SK-N-SH (cell line): ENCODE results near the gene CHD6. TPM values are rescaled to one million over a fixed set of nuclear protein-coding genes. Genes with fewer than 3 reads are reported as not detected.

Source experiments
- CTCF ChIA-PET: fragments of 300-600, 350-600 bp; formaldehyde crosslinking; extraction: SDS; loops from one replicate; lab custom pipeline; 2021; lab: Yijun Ruan, JAX
- POLR2A ChIA-PET: fragments of 350-600 bp; sonication (Branson Sonifier 250); formaldehyde crosslinking; extraction: SDS; loops from one replicate; lab custom pipeline; 2020; ENCODE audit warnings: antibody characterized with exemption, inconsistent platforms; lab: Yijun Ruan, JAX
- DNase-seq: peaks from one replicate; pipeline ENCODE4 v3.0.0; 2012
- H2AFZ ChIP-seq: fragments of 200-600 bp; sonication (generic); 2 replicates; pipeline ENCODE4 v1.8.1; 2016; ENCODE audit warnings: antibody characterized with exemption, mild to moderate bottlenecking, low read depth
- H3F3A ChIP-seq: fragments of 200-600 bp; sonication (generic); replicated peaks from 2 replicates; pipeline ENCODE3; 2016; ENCODE audit warnings: antibody characterized with exemption, mild to moderate bottlenecking; ENCODE audit not compliant: insufficient read depth
- H3K27ac ChIP-seq, 2 experiments: fragments of 200-500 bp in 1 of 2; fragments of 200-600 bp in 1 of 2; sonication (Bioruptor generic) in 1 of 2; sonication (generic), shearing (Covaris generic) in 1 of 2; 2 replicates each; pipeline versions ENCODE4 v1.5.1 to v1.6.1; 2014 to 2016; ENCODE audit warnings: low read depth in 2 of 2, inconsistent platforms in 1 of 2, low read length in 1 of 2, mild to moderate bottlenecking in 1 of 2, mixed read lengths in 1 of 2
- H3K27me3 ChIP-seq: fragments of 200-600 bp; sonication (generic), shearing (Covaris generic); 2 replicates; pipeline ENCODE4 v1.6.1; 2016; ENCODE audit warnings: mixed run types; ENCODE audit not compliant: insufficient read depth
- H3K36me3 ChIP-seq, 2 experiments: fragments of 200-500 bp in 1 of 2; fragments of 200-600 bp in 1 of 2; sonication (Bioruptor generic) in 1 of 2; sonication (generic) in 1 of 2; replicated peaks in 1 of 2; 2 replicates each; pipeline versions ENCODE3 to v1.5.1; 2014 to 2016; ENCODE audit warnings: low read length in 1 of 2, mild to moderate bottlenecking in 1 of 2; ENCODE audit not compliant: insufficient read depth in 2 of 2, control insufficient read depth in 1 of 2
- H3K4me1 ChIP-seq, 2 experiments: fragments of 200-500 bp in 1 of 2; fragments of 200-600 bp in 1 of 2; sonication (Bioruptor generic) in 1 of 2; sonication (generic), shearing (Covaris generic) in 1 of 2; 2 replicates each; pipeline versions ENCODE4 v1.5.1 to v1.6.1; 2014 to 2016; ENCODE audit warnings: low read depth in 1 of 2, low read length in 1 of 2, mixed run types in 1 of 2; ENCODE audit not compliant: insufficient read depth in 2 of 2, control insufficient read depth in 1 of 2
- H3K4me2 ChIP-seq: fragments of 200-600 bp; sonication (generic), shearing (Covaris generic); 2 replicates; pipeline ENCODE4 v1.6.1; 2017; ENCODE audit warnings: mixed run types
- H3K4me3 ChIP-seq, 2 experiments: fragments of 200-500 bp in 1 of 2; fragments of 200-600 bp in 1 of 2; sonication (Bioruptor generic) in 1 of 2; sonication (generic), shearing (Covaris generic) in 1 of 2; 2 replicates each; pipeline versions ENCODE4 v1.5.1 to v1.8.1; 2014 to 2016; ENCODE audit warnings: low read depth in 2 of 2, inconsistent platforms in 1 of 2, low read length in 1 of 2, mild to moderate bottlenecking in 1 of 2, mixed read lengths in 1 of 2, moderate library complexity in 1 of 2
- H3K79me2 ChIP-seq: fragments of 200-600 bp; sonication (generic); 2 replicates; pipeline ENCODE4 v1.8.1; 2017; ENCODE audit warnings: mild to moderate bottlenecking; ENCODE audit not compliant: insufficient read depth
- H3K9ac ChIP-seq: fragments of 200-600 bp; sonication (generic); 2 replicates; pipeline ENCODE4 v1.6.1; 2017; ENCODE audit warnings: mixed run types
- H3K9me2 ChIP-seq: fragments of 200-600 bp; sonication (generic); 2 replicates; pipeline ENCODE4 v1.6.1; 2017; ENCODE audit warnings: mixed run types
- H3K9me3 ChIP-seq: fragments of 200-600 bp; sonication (generic); 2 replicates; pipeline ENCODE4 v1.6.1; 2017; ENCODE audit warnings: mixed run types, mild to moderate bottlenecking, moderate library complexity
- H4K20me1 ChIP-seq: fragments of 200-600 bp; sonication (generic); 2 replicates; pipeline ENCODE4 v1.6.1; 2017; ENCODE audit warnings: mild to moderate bottlenecking, mixed run types; ENCODE audit not compliant: insufficient read depth
- EP300 ChIP-seq, 2 experiments: IDR thresholded peaks; 2 replicates each; pipeline versions ENCODE4 v1.4.0 to v1.6.1; 2012; ENCODE audit warnings: borderline replicate concordance in 1 of 2, low read depth in 1 of 2, low read length in 1 of 2
- EZH2phosphoT487 ChIP-seq: fragments of 200-600 bp; sonication (generic); IDR thresholded peaks from 2 replicates; pipeline ENCODE4 v1.6.1; 2017; ENCODE audit warnings: low read depth, mixed run types, mild to moderate bottlenecking, antibody characterized with exemption, moderate library complexity, borderline replicate concordance
- FOSL2 ChIP-seq: IDR thresholded peaks from 2 replicates; pipeline ENCODE4 v1.4.0; 2012; ENCODE audit warnings: low read depth, mild to moderate bottlenecking, moderate library complexity, borderline replicate concordance
- FOXJ3 ChIP-seq: sonication (generic); formaldehyde crosslinking; IDR thresholded peaks from 2 replicates; pipeline ENCODE4 v1.5.1; 2020; ENCODE audit warnings: mild to moderate bottlenecking, missing genetic modification reagents
- FOXM1 ChIP-seq: IDR thresholded peaks from 2 replicates; pipeline ENCODE4 v1.4.0; 2012; ENCODE audit warnings: low read depth, mild to moderate bottlenecking
- GABPA ChIP-seq: IDR thresholded peaks from 2 replicates; pipeline ENCODE4 v1.4.0; 2012; ENCODE audit warnings: low read depth, mild to moderate bottlenecking
- MEF2A ChIP-seq: IDR thresholded peaks from 2 replicates; pipeline ENCODE4 v1.4.0; 2012; ENCODE audit warnings: low read depth, borderline replicate concordance
- NFIC ChIP-seq: IDR thresholded peaks from 2 replicates; pipeline ENCODE4 v1.4.0; 2012; ENCODE audit warnings: borderline replicate concordance
- RCOR1 ChIP-seq: fragments of 150-350 bp; IDR thresholded peaks from 2 replicates; pipeline ENCODE4 v1.6.1; 2017; ENCODE audit warnings: antibody characterized with exemption, low read length
- REST ChIP-seq: IDR thresholded peaks from 2 replicates; pipeline ENCODE4 v1.6.1; 2012; ENCODE audit warnings: mild to moderate bottlenecking, low read depth, low read length, moderate library complexity
- RFX5 ChIP-seq: IDR thresholded peaks from 2 replicates; pipeline ENCODE4 v1.6.1; 2012; ENCODE audit warnings: mild to moderate bottlenecking, improper control_type of control experiment, low read length
- RXRA ChIP-seq: IDR thresholded peaks from 2 replicates; pipeline ENCODE4 v1.4.0; 2012; ENCODE audit warnings: low read depth, mild to moderate bottlenecking, borderline replicate concordance
- SMC3 ChIP-seq: IDR thresholded peaks from 2 replicates; pipeline ENCODE4 v1.6.1; 2012; ENCODE audit warnings: low read depth, low read length, improper control_type of control experiment
- TEAD4 ChIP-seq: IDR thresholded peaks from 2 replicates; pipeline ENCODE4 v1.4.0; 2012; ENCODE audit warnings: mild to moderate bottlenecking, borderline replicate concordance; ENCODE audit not compliant: insufficient read depth
- WGBS: methylation state at CpG from one replicate; pipeline ENCODE4 v1.1.6; 2017; ENCODE audit warnings: low lambda C conversion rate; 5-methylcytosine and 5-hydroxymethylcytosine counted together
- polyA plus RNA-seq, 3 experiments: library from polyadenylated mRNA; depleted of rRNA; stranded (reverse); fragments of >200 nt; gene quantifications; 2 replicates each; pipeline ENCODE4 v1.2.3, GENCODE V29; 2012
- TF ChIP-seq, protein P1 (sequence below): IDR thresholded peaks from 2 replicates; pipeline ENCODE4 v1.4.0; 2012; ENCODE audit warnings: low read depth, borderline replicate concordance
- TF ChIP-seq, protein P2 (sequence below): fragments of 150-350 bp; IDR thresholded peaks from 2 replicates; pipeline ENCODE4 v1.6.1; 2017; ENCODE audit warnings: antibody characterized with exemption, low read length, low read depth, borderline replicate concordance

The CHD6 gene
- polyA plus RNA-seq, 1 of the 3 experiments (the other 2 are of a cell fraction), result 7.1 TPM

- no peaks in the 10 kb centered on the region; a peak in 1 of 4 replicates for H3K4me1 ChIP-seq
- H4K20me1 ChIP-seq, result peaks cover 16% of the 10 kb centered on the region
- H3K9ac ChIP-seq, result no peak overlapping the region
- TF ChIP-seq NFIC (no peak), FOSL2 (no peak), EP300 (IDR thresholded peaks at IDR 0.05; ENCODE audit: borderline replicate concordance in 1 of 2, low read depth in 1 of 2, low read length in 1 of 2) (no peak), FOXM1 (no peak), TEAD4 (no peak), MEF2A (no peak), SMC3 (no peak), REST (no peak), RCOR1 (no peak), FOXJ3 (CRISPR knock-in tag) (no peak), RFX5 (no peak), RXRA (no peak), EZH2phosphoT487 (no peak)
- TF ChIP-seq, protein P1, sequence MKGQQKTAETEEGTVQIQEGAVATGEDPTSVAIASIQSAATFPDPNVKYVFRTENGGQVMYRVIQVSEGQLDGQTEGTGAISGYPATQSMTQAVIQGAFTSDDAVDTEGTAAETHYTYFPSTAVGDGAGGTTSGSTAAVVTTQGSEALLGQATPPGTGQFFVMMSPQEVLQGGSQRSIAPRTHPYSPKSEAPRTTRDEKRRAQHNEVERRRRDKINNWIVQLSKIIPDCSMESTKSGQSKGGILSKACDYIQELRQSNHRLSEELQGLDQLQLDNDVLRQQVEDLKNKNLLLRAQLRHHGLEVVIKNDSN, result no peak
- CTCF ChIA-PET, result interaction anchor here (1.0 kb wide), 1 partner anchor 22 kb away, joined by 4 read pairs; no protein-coding TSS in a partner anchor
- H3K79me2 ChIP-seq, result peaks cover 46% of the 10 kb centered on the region
- no peaks in the 10 kb centered on the region for H3F3A ChIP-seq
- 94% methylated on average over 6 of the region's 8 CpGs for WGBS
- H3K27me3 ChIP-seq, result no peaks in the 10 kb centered on the region
- H3K4me2 ChIP-seq, result no peak overlapping the region
- no peak overlapping the region for H3K27ac ChIP-seq
- POLR2A ChIA-PET, result no interaction called here
- no peak for DNase-seq
- peaks cover 0 to 5% of the 10 kb centered on the region in 2 experiments for H3K36me3 ChIP-seq
- H2AFZ ChIP-seq, result no peak overlapping the region
- no peak overlapping the region for H3K4me3 ChIP-seq
- H3K9me3 ChIP-seq, result no peaks in the 10 kb centered on the region
- H3K9me2 ChIP-seq, result no peaks in the 10 kb centered on the region
These were observed 71.0 kb downstream of the CHD6 start for GRCh38 chr20:41547221-41547620.

GRCh38 chr20:41546535-41546934 is 71.6 kb downstream of the CHD6 start:
- H3K4me2 ChIP-seq, result no peak overlapping the region
- H3K27me3 ChIP-seq, result no peaks in the 10 kb centered on the region
- H3K27ac ChIP-seq, result no peak overlapping the region
- peaks cover 39% of the 10 kb centered on the region for H3K79me2 ChIP-seq
- no peaks in the 10 kb centered on the region for H3F3A ChIP-seq
- TF ChIP-seq, protein P2, sequence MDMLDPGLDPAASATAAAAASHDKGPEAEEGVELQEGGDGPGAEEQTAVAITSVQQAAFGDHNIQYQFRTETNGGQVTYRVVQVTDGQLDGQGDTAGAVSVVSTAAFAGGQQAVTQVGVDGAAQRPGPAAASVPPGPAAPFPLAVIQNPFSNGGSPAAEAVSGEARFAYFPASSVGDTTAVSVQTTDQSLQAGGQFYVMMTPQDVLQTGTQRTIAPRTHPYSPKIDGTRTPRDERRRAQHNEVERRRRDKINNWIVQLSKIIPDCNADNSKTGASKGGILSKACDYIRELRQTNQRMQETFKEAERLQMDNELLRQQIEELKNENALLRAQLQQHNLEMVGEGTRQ, result no peak
- TF ChIP-seq GABPA (no peak), NFIC (no peak), FOXJ3 (CRISPR knock-in tag) (no peak)
- ChIA-PET POLR2A (no interaction called here), CTCF (interaction anchor here (1.0 kb wide), 1 partner anchor 21 kb away, joined by 4 read pairs; no protein-coding TSS in a partner anchor)
- H4K20me1 ChIP-seq, result peaks cover 16% of the 10 kb centered on the region
- H3K36me3 ChIP-seq, result peaks cover 0 to 5% of the 10 kb centered on the region in 2 experiments
- H2AFZ ChIP-seq, result no peak overlapping the region
- no peak overlapping the region for H3K4me3 ChIP-seq
- no peaks in the 10 kb centered on the region for H3K9me2 ChIP-seq
- WGBS, result 92% methylated on average over 4 of the region's 4 CpGs
- no peaks in the 10 kb centered on the region; a peak in 2 of 4 replicates for H3K4me1 ChIP-seq
- H3K9ac ChIP-seq, result no peak overlapping the region
- DNase-seq, result no peak
- H3K9me3 ChIP-seq, result no peaks in the 10 kb centered on the region
